Right cardiac atrium (tissue), 5 donors: ENCODE data around the gene LPCAT1. TPM values are rescaled to one million over a fixed set of nuclear protein-coding genes. Genes with fewer than 3 reads are reported as not detected.

ENCODE experiments used
- ATAC-seq, 2 donors: fragments of 200-7000 bp; cut with Tn5 transposase; one replicate each; pipeline versions ENCODE4 v1.8.0 to v1.9.1; 2020; ENCODE audit warnings: moderate library complexity in 2 of 2, mild to moderate bottlenecking in 1 of 2
- DNase-seq, 3 donors: peaks; one replicate each; pipeline ENCODE4 v3.0.0-alpha.2; 2020
- H3K27ac ChIP-seq: one replicate; pipeline ENCODE4 v1.5.1; 2013; ENCODE audit warnings: mild to moderate bottlenecking, low read length, control low read depth, moderate library complexity
- H3K27me3 ChIP-seq: one replicate; pipeline ENCODE4 v1.6.1; 2013; ENCODE audit not compliant: control insufficient read depth, insufficient read depth
- H3K4me1 ChIP-seq: one replicate; pipeline ENCODE4 v1.6.1; 2013; ENCODE audit warnings: low read length; ENCODE audit not compliant: control insufficient read depth, insufficient read depth
- H3K4me3 ChIP-seq: one replicate; pipeline ENCODE4 v1.5.1; 2013; ENCODE audit warnings: low read length, control low read depth
- H3K9me3 ChIP-seq: one replicate; pipeline ENCODE4 v1.6.1; 2013; ENCODE audit warnings: low read length; ENCODE audit not compliant: control insufficient read depth
- WGBS: extraction: QIAGEN DNeasy Blood & Tissue Kit; methylation state at CpG from one replicate; pipeline ENCODE4 v1.1.7; 2013; 5-methylcytosine and 5-hydroxymethylcytosine counted together
- intact Hi-C, 4 donors: fragments of 100-400 bp; cut with DNase I; formaldehyde crosslinking; loops; one replicate each; pipeline versions ENCODE4 v1.11.0 to v1.14.0; 2022 to 2023
- polyA plus RNA-seq: library from polyadenylated mRNA; stranded (reverse); fragments of 200-250 nt; gene quantifications from one replicate; pipeline ENCODE4 v1.2.3, GENCODE V29; 2013
- total RNA-seq, 4 donors: library from RNA; stranded (reverse); fragmentation: NEBNext Ultra II Directional; extraction: Animal tissue kit (Norgen Biotek cat#: 25700); gene quantifications; one replicate each; pipeline ENCODE4 v1.2.1, GENCODE V29; 2021
- donor health status: healthy with polysubstance abuse.
- donor health status: DM: no; HTN: yes; CAD: no.
- donor health status: DM: no; HTN: no; CAD: no.
- donor health status: DM: no; HTN: yes; CAD: no; lungs with severe emphysema.
- donor health status: DM: yes; HTN: yes; CAD: no.

Gene LPCAT1
- total and polyA plus RNA-seq, 5 donors, result 11.0 to 19.7 (median 15.6) TPM

GRCh38 chr5:1553539-1554409 lies 30.0 kb upstream of the LPCAT1 start:
- WGBS, result 86% methylated on average over 21 of the region's 21 CpGs
- peak in 1 of 3 donors; percentile 27 for DNase-seq
- ATAC-seq, result no peak
- H3K27ac ChIP-seq, result no peak overlapping the region
- H3K4me1 ChIP-seq, result no peaks in the 10 kb centered on the region
- no peaks in the 10 kb centered on the region for H3K27me3 ChIP-seq
- H3K4me3 ChIP-seq, result no peak overlapping the region
- H3K9me3 ChIP-seq, result no peaks in the 10 kb centered on the region
- intact Hi-C loops, result no loop called here

GRCh38 chr5:1552521-1553255 lies 28.9 kb upstream of the LPCAT1 start:
- DNase-seq (peak; percentile 76 to 92 (median 89)), ATAC-seq (peak; percentile 75 to 79)
- Histone ChIP-seq H3K9me3 (no peaks in the 10 kb centered on the region), H3K27me3 (no peaks in the 10 kb centered on the region), H3K27ac (no peak overlapping the region), H3K4me1 (no peaks in the 10 kb centered on the region), H3K4me3 (no peak overlapping the region)
- 44% methylated on average over 33 of the region's 33 CpGs for WGBS
- intact Hi-C loops, result no loop called here

- WGBS, result 71% methylated on average over 32 of the region's 32 CpGs
- H3K27me3 ChIP-seq, result no peaks in the 10 kb centered on the region
- H3K27ac ChIP-seq, result no peak overlapping the region
- no peak overlapping the region for H3K4me3 ChIP-seq
- no peaks in the 10 kb centered on the region for H3K9me3 ChIP-seq
- no peak for ATAC-seq
- DNase-seq, result peak in 1 of 3 donors; percentile 46
- intact Hi-C loops, result no loop called here
- no peaks in the 10 kb centered on the region for H3K4me1 ChIP-seq
Measured at GRCh38 chr5:1551426-1552301, 27.9 kb upstream of the LPCAT1 start.

DNA sequence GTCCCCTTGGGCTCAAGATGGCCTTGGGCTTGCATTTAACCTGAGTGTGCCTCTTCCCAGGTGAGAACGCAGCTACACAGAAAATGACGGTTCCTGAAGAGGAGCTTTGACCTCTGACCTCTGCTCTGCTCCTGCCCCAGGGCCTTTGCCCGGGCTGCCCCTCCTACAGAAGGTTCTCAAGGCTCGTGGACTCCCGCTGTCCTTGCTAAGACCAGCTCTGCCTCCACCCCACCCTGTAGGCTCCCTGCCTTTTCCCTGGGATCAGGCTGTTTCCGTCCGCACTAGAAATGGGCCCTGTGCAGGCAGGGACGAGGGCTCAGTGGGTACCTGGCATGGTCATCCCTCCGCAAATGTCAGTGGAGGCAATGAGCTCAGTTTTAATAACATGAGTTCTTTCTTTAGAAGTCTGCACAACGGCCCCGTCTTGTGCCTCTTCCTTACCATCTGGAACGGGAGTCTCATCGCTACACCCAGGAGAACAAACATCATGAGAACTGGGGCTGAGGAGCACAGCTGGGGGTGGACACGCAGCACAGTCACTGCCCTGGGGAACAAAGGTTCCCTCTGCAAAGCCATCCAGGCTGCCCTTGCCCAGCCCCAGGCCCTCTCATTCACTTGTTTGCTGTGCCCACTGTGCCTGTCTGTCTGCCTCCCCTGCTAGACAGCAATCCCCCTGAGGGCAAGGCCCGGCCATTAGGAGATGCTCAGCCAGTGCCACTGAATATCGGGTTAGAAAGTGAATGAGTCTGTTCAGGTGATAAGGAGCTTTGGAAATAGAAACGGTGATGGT lies 26.7 kb upstream of the LPCAT1 start:
- Histone ChIP-seq H3K27me3 (no peaks in the 10 kb centered on the region), H3K4me1 (no peaks in the 10 kb centered on the region), H3K4me3 (no peak overlapping the region), H3K9me3 (no peaks in the 10 kb centered on the region), H3K27ac (no peak overlapping the region)
- intact Hi-C loops, result no loop called here
- 91% methylated on average over 17 of the region's 17 CpGs for WGBS
- DNase-seq (peak in 1 of 3 donors; percentile 31), ATAC-seq (no peak)

GRCh38 chr5:1549475-1550030 lies 25.8 kb upstream of the LPCAT1 start:
- DNase-seq (peak in 1 of 3 donors; percentile 13), ATAC-seq (no peak)
- Histone ChIP-seq H3K27ac (no peak overlapping the region), H3K9me3 (no peaks in the 10 kb centered on the region), H3K27me3 (no peaks in the 10 kb centered on the region), H3K4me3 (no peak overlapping the region), H3K4me1 (no peaks in the 10 kb centered on the region)
- intact Hi-C loops, result no loop called here
- 90% methylated on average over 16 of the region's 16 CpGs for WGBS

DNA sequence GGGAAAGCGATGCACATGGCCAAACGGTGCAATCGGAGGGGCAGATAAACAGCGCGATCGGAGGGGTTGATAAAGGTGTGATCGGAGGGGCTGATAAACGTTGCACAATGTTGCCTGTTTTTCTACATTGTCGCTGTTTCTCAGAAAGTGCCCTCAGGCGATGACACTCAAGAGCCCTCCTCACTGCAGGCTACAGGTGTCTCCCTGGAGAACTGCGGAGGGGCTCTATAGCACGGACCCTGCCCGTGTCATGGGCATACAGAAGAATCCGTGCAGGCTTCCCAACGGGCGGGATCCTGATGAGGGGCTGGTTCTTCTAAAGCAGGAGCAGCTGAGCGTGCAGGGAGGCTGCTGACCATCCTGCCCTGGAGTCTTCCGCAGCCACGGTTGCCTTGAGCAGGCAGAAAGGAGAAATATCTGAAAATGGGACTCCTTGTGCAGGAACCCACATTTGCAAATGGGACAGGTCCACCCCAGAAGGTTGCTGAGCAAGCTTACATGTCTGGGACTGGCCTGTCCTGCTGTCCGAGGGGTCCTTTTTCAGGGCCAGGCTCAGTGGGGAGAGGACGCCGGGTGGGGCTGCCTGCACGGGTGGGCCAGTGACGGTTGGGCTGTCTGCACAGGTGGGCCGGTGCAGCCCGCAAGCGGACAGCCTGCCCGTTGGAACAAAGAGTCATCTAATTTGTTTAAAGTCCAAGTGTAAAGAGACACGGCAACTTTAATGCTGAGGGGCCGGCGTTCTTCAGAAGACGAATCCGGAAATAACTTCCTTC lies 25.1 kb upstream of the LPCAT1 start:
- H3K27me3 ChIP-seq, result no peaks in the 10 kb centered on the region
- intact Hi-C loops, result no loop called here
- ATAC-seq (no peak), DNase-seq (peak in 1 of 3 donors; percentile 36)
- WGBS, result 88% methylated on average over 33 of the region's 33 CpGs
- no peak overlapping the region for H3K27ac ChIP-seq
- no peak overlapping the region for H3K4me3 ChIP-seq
- no peaks in the 10 kb centered on the region for H3K9me3 ChIP-seq
- no peaks in the 10 kb centered on the region for H3K4me1 ChIP-seq

GRCh38 chr5:1547655-1548054 lies 23.9 kb upstream of the LPCAT1 start:
- intact Hi-C loops, result no loop called here
- WGBS, result 91% methylated on average over 6 of the region's 6 CpGs
- ATAC-seq (no peak), DNase-seq (peak in 1 of 3 donors; percentile 5)
- H3K4me1 ChIP-seq, result no peaks in the 10 kb centered on the region
- no peak overlapping the region for H3K4me3 ChIP-seq
- H3K9me3 ChIP-seq, result no peaks in the 10 kb centered on the region
- no peak overlapping the region for H3K27ac ChIP-seq
- no peaks in the 10 kb centered on the region for H3K27me3 ChIP-seq

GRCh38 chr5:1547236-1547635 lies 23.5 kb upstream of the LPCAT1 start:
- peak in 1 of 3 donors; percentile 21 for DNase-seq
- intact Hi-C loops, result no loop called here
- Histone ChIP-seq H3K4me3 (no peak overlapping the region), H3K27me3 (no peaks in the 10 kb centered on the region), H3K4me1 (no peaks in the 10 kb centered on the region), H3K9me3 (no peaks in the 10 kb centered on the region), H3K27ac (no peak overlapping the region)
- WGBS, result 91% methylated on average over 11 of the region's 11 CpGs
- no peak for ATAC-seq

GRCh38 chr5:1546556-1546955 lies 22.8 kb upstream of the LPCAT1 start:
- 85% methylated on average over 18 of the region's 18 CpGs for WGBS
- H3K4me1 ChIP-seq, result no peaks in the 10 kb centered on the region
- no peaks in the 10 kb centered on the region for H3K27me3 ChIP-seq
- H3K9me3 ChIP-seq, result no peaks in the 10 kb centered on the region
- DNase-seq (peak in 1 of 3 donors; percentile 31), ATAC-seq (no peak)
- no peak overlapping the region for H3K4me3 ChIP-seq
- intact Hi-C loops, result no loop called here
- H3K27ac ChIP-seq, result no peak overlapping the region
